Measurements from ENCODE around the gene DENR. TPM values are rescaled to one million over a fixed set of nuclear protein-coding genes. Genes with fewer than 3 reads are reported as not detected.
"Not testable (repeated sequence)": the region's sequence is repeated elsewhere in the genome, so short reads cannot be mapped to it uniquely, and the experiment has no call there.

Gene DENR
- total and polyA plus RNA-seq, 2 of the 8 experiments (the other 6 are each of a cell fraction or from before 2014, with no cell fraction given) = 26.9 to 84.0 TPM

DNA sequence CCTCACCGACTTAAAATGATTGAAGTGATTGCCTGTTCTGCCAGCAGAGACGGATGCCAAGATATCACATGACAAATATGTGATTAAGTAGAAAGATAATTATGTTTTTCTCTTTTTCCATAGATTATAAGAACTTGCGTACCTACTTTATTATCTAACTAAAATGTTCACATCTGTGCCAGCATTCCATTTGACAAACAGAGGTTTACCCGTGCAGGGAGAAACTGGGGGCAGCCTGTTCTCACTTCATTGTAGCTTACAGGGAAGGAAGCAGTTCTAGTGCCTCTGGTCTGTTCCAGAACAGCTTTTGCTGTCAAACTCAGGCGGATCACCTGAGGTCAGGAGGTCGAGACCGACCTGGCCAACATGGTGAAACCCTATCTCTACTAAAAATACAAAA, 51.3 kb downstream of the DENR start:
- H3K14ac ChIP-seq (ENCODE audit: insufficient read length) = no peak overlapping the region
- no peak overlapping the region for H3K4me3 ChIP-seq (ENCODE audit: extremely low read depth in 1 of 4, insufficient read depth in 2 of 4, low read depth in 3 of 4, low read length in 4 of 4)
- no peak overlapping the region for H3K23ac ChIP-seq (ENCODE audit: insufficient read length)
- H2BK20ac ChIP-seq (ENCODE audit: low read length) = no peak overlapping the region
- H3K4me2 ChIP-seq (ENCODE audit: insufficient read depth in 1 of 2, low read depth in 2 of 2, low read length in 2 of 2) = no peak overlapping the region
- H3K79me1 ChIP-seq (ENCODE audit: low read depth, low read length) = no peaks in the 10 kb centered on the region
- DNase-seq (ENCODE audit: low read depth in 1 of 2, low spot score in 2 of 2) = no peak
- no peak overlapping the region for H3K9ac ChIP-seq (replicated peaks in 1 of 4; ENCODE audit: extremely low read depth in 1 of 4, low read depth in 3 of 4, low read length in 3 of 4)
- no peak overlapping the region for H3K4ac ChIP-seq (replicated peaks; ENCODE audit: insufficient read length, low read depth, low read length)
- H2AFZ ChIP-seq (ENCODE audit: low read length) = no peak overlapping the region
- H3K23me2 ChIP-seq (ENCODE audit: low read depth, low read length) = no peaks in the 10 kb centered on the region
- H3K36me3 ChIP-seq (ENCODE audit: control insufficient read depth in 2 of 4, insufficient read depth in 4 of 4, low read length in 3 of 4) = no peaks in the 10 kb centered on the region
- H3K79me2 ChIP-seq (ENCODE audit: control insufficient read depth in 1 of 2, insufficient read depth in 2 of 2, low read length in 2 of 2) = no peaks in the 10 kb centered on the region
- no peak overlapping the region for H3K18ac ChIP-seq (ENCODE audit: extremely low read depth, low read length)
- no peak overlapping the region for H3K56ac ChIP-seq (replicated peaks; ENCODE audit: insufficient read length, low read depth, low read length)
- POLR2A ChIA-PET (ENCODE audit: partially characterized antibody) = no interaction called here
- H2AK5ac ChIP-seq (ENCODE audit: low read depth, low read length) = no peak overlapping the region
- no peak overlapping the region for H2BK120ac ChIP-seq (replicated peaks; ENCODE audit: low read depth, low read length)
- no peaks in the 10 kb centered on the region for H3K27me3 ChIP-seq (replicated peaks in 1 of 4; ENCODE audit: control insufficient read depth in 3 of 4, extremely low read depth in 1 of 4, insufficient read depth in 3 of 4, low read length in 3 of 4)
- no peaks in the 10 kb centered on the region for H3K4me1 ChIP-seq (replicated peaks in 1 of 4; ENCODE audit: control insufficient read depth in 3 of 4, insufficient read depth in 4 of 4, low read length in 3 of 4)
- no peak overlapping the region for H4K5ac ChIP-seq (ENCODE audit: insufficient read length, low read depth, low read length)
- H4K91ac ChIP-seq (replicated peaks; ENCODE audit: insufficient read length, low read length) = no peak overlapping the region
- CTCF ChIA-PET (ENCODE audit: partially characterized antibody) = interaction anchor here (0.6 to 5.0 kb wide), 2 partner anchors 10 to 853 kb away, joined by 5 to 32 read pairs; no protein-coding TSS in a partner anchor
- no peak for FAIRE-seq
- WGBS, 2 experiments (ENCODE audit: extremely low coverage in 1 of 2, insufficient coverage in 1 of 2, insufficient read length in 1 of 2, insufficient replicate concordance in 2 of 2, low coverage in 1 of 2, low lambda C conversion rate in 2 of 2, missing lambda C conversion rate in 1 of 2) = 92% methylated on average over 7 of the region's 7 CpGs; no CpG with 5 or more reads in 1 of the 2 experiments
- H2BK12ac ChIP-seq (ENCODE audit: low read depth, low read length) = no peak overlapping the region
- H2BK15ac ChIP-seq (ENCODE audit: low read length) = no peak overlapping the region
- no peak overlapping the region for H3K27ac ChIP-seq (ENCODE audit: low read depth, low read length)
- TF ChIP-seq NRF1 (IDR thresholded peaks at IDR 0.05; ENCODE audit: low read depth, low read length) (no peak), GTF2F1 (IDR thresholded peaks at IDR 0.05; ENCODE audit: borderline replicate concordance, low read depth, low read length) (no peak)
- H4K20me1 ChIP-seq (replicated peaks in 1 of 2; ENCODE audit: control insufficient read depth in 1 of 2, insufficient read depth in 2 of 2, low read length in 2 of 2) = no peaks in the 10 kb centered on the region
- no peak overlapping the region for H2BK5ac ChIP-seq (ENCODE audit: low read depth, low read length)
- H4K8ac ChIP-seq (ENCODE audit: extremely low read depth, insufficient read depth, low read length) = no peak overlapping the region
- no peaks in the 10 kb centered on the region for H3K9me3 ChIP-seq (ENCODE audit: insufficient read depth in 2 of 2, low read depth in 1 of 2, low read length in 1 of 2)

DNA sequence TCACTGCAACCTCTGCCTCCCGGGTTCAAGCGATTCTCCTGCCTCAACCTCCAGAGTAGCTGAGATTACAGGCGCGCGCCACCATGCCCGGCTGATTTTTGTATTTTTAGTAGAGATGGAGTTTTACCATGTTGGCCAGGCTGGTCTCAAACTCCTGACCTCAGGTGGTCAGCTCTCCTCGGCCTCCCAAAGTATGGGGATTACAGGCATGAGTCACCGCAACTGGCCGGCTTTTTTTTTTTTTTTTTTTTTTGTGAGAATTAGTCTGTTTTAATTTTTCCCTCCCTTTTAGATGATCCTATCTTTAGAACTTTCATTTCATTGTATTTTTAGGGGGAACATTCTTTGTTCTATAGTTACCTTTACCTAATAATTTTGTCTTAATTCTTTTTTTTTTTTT, 52.3 kb downstream of the DENR start:
- POLR2A ChIA-PET (ENCODE audit: partially characterized antibody) = interaction anchor here (0.6 kb wide), 1 partner anchor 114 kb away, joined by 5 read pairs; no protein-coding TSS in a partner anchor
- not testable (repeated sequence) for FAIRE-seq; H3K4me2 ChIP-seq (ENCODE audit: insufficient read depth in 1 of 2, low read depth in 2 of 2, low read length in 2 of 2)

More for the DNA sequence above, 52.3 kb downstream of the DENR start:
- H4K20me1 ChIP-seq (replicated peaks in 1 of 2; ENCODE audit: control insufficient read depth in 1 of 2, insufficient read depth in 2 of 2, low read length in 2 of 2); H2BK5ac ChIP-seq (ENCODE audit: low read depth, low read length); H3K36me3 ChIP-seq (ENCODE audit: control insufficient read depth in 2 of 4, insufficient read depth in 4 of 4, low read length in 3 of 4); H2AK5ac ChIP-seq (ENCODE audit: low read depth, low read length); H3K79me1 ChIP-seq (ENCODE audit: low read depth, low read length); H2BK120ac ChIP-seq (replicated peaks; ENCODE audit: low read depth, low read length); H4K8ac ChIP-seq (ENCODE audit: extremely low read depth, insufficient read depth, low read length); H3K4ac ChIP-seq (replicated peaks; ENCODE audit: insufficient read length, low read depth, low read length); H3K4me3 ChIP-seq (ENCODE audit: extremely low read depth in 1 of 4, insufficient read depth in 2 of 4, low read depth in 3 of 4, low read length in 4 of 4); H2AFZ ChIP-seq (ENCODE audit: low read length); H4K5ac ChIP-seq (ENCODE audit: insufficient read length, low read depth, low read length); H2BK15ac ChIP-seq (ENCODE audit: low read length); H4K91ac ChIP-seq (replicated peaks; ENCODE audit: insufficient read length, low read length); H3K4me1 ChIP-seq (replicated peaks in 1 of 4; ENCODE audit: control insufficient read depth in 3 of 4, insufficient read depth in 4 of 4, low read length in 3 of 4); H2BK20ac ChIP-seq (ENCODE audit: low read length); DNase-seq (ENCODE audit: low read depth in 1 of 2, low spot score in 2 of 2); H2BK12ac ChIP-seq (ENCODE audit: low read depth, low read length); H3K56ac ChIP-seq (replicated peaks; ENCODE audit: insufficient read length, low read depth, low read length); H3K79me2 ChIP-seq (ENCODE audit: control insufficient read depth in 1 of 2, insufficient read depth in 2 of 2, low read length in 2 of 2); H3K9me3 ChIP-seq (ENCODE audit: insufficient read depth in 2 of 2, low read depth in 1 of 2, low read length in 1 of 2); H3K18ac ChIP-seq (ENCODE audit: extremely low read depth, low read length); H3K27ac ChIP-seq (ENCODE audit: low read depth, low read length); H3K23ac ChIP-seq (ENCODE audit: insufficient read length); H3K23me2 ChIP-seq (ENCODE audit: low read depth, low read length); H3K14ac ChIP-seq (ENCODE audit: insufficient read length); H3K27me3 ChIP-seq (replicated peaks in 1 of 4; ENCODE audit: control insufficient read depth in 3 of 4, extremely low read depth in 1 of 4, insufficient read depth in 3 of 4, low read length in 3 of 4); H3K9ac ChIP-seq (replicated peaks in 1 of 4; ENCODE audit: extremely low read depth in 1 of 4, low read depth in 3 of 4, low read length in 3 of 4): not testable (repeated sequence)
- CTCF ChIA-PET (ENCODE audit: partially characterized antibody) = interaction anchor here (0.6 to 5.0 kb wide), 4 partner anchors 11 to 113 kb away, joined by 3 to 32 read pairs (median 4); no protein-coding TSS in a partner anchor
- WGBS, 2 experiments (ENCODE audit: extremely low coverage in 1 of 2, insufficient coverage in 1 of 2, insufficient read length in 1 of 2, insufficient replicate concordance in 2 of 2, low coverage in 1 of 2, low lambda C conversion rate in 2 of 2, missing lambda C conversion rate in 1 of 2) = 80% methylated on average over 3 of the region's 9 CpGs; no CpG with 5 or more reads in 1 of the 2 experiments

All from H1 (cell line).